Midbrain (tissue), 1 donor: ENCODE measurements around the gene BTN2A1.
A peak's percentile ranks its signal among the peaks of the same experiment; 100 is the strongest.

Experiments used
- DNase-seq: peaks from one replicate; lab custom pipeline; 2025; lab: John Stamatoyannopoulos, UW

Gene BTN2A1

GRCh38 chr6:26468829-26469228 lies 11.1 kb downstream of the BTN2A1 start:
- no peak for DNase-seq

GRCh38 chr6:26470643-26471042 lies 12.9 kb downstream of the BTN2A1 start:
- DNase-seq: no peak

GRCh38 chr6:26471970-26472369 lies 14.2 kb downstream of the BTN2A1 start:
- no peak for DNase-seq

GRCh38 chr6:26472549-26473290 lies 15.0 kb downstream of the BTN2A1 start:
- no peak for DNase-seq

GRCh38 chr6:26473429-26473757 lies 15.6 kb downstream of the BTN2A1 start:
- DNase-seq: no peak

- DNase-seq: peak; percentile 82
Measured at GRCh38 chr6:26473758-26474438, 16.1 kb downstream of the BTN2A1 start.

GRCh38 chr6:26474439-26474881 lies 16.7 kb downstream of the BTN2A1 start:
- DNase-seq: no peak

DNA sequence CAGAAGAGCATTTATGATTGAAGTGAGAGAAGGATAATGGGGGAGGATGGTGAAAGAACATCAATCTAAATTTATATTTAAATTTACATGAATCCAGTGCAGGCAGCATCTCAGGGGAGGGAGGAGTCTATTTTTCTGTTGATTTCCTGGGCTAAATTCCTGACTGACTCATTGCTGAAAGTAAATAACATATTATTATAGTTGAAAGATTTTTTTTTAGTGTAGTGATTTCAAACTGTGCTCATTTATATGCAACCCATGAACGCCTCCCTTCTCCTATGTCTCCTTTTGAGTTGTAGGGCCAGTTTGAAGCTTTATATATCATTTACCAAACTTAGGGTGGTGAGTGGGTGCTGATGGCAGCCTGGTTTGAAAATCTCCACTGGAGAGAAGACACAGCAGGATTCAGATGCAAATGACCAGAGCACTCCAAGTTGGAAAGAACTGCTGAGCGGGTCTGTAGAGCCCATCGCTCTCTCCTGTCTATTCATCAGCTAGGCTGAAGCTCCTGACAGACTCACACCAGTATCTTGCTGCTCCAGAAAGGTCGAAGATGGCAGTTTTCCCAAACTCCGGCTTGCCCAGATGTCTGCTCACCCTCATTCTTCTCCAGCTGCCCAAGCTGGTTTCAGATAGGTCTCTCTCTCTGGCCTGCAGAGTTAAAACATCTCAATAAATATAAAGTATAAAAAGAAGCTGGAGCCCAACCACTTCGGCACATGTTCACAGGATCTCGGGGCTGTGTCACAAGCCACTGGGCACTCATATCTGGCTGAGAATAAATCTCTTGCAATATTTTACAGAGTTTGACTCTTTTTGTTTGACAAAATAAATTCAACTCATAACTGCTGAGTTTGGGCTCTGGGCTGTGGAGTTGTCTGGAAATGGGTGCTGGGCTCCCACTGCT lies 18.3 kb downstream of the BTN2A1 start:
- DNase-seq: no peak

DNA sequence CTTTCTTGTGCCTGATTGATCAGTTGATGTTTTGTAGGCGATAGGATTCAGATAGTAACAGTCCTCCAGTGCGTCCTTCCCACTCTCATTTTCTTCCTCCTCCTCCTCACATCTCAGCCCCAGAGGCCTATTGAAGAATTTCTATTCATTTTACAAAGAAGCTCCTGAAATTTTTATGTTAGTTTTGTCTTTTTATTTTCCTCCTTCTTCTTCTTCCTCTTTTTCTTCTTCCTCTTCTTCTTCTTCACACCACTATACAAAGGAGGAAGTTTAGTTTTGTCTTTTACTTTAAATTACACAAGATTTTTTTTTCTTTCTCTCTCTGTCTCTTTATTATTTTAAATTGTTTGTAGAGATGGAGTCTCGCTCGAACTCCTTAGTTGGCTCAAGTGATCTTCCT lies 19.1 kb downstream of the BTN2A1 start:
- DNase-seq: no peak

- DNase-seq: no peak
Measured at GRCh38 chr6:26477426-26477825, 19.7 kb downstream of the BTN2A1 start.

DNA sequence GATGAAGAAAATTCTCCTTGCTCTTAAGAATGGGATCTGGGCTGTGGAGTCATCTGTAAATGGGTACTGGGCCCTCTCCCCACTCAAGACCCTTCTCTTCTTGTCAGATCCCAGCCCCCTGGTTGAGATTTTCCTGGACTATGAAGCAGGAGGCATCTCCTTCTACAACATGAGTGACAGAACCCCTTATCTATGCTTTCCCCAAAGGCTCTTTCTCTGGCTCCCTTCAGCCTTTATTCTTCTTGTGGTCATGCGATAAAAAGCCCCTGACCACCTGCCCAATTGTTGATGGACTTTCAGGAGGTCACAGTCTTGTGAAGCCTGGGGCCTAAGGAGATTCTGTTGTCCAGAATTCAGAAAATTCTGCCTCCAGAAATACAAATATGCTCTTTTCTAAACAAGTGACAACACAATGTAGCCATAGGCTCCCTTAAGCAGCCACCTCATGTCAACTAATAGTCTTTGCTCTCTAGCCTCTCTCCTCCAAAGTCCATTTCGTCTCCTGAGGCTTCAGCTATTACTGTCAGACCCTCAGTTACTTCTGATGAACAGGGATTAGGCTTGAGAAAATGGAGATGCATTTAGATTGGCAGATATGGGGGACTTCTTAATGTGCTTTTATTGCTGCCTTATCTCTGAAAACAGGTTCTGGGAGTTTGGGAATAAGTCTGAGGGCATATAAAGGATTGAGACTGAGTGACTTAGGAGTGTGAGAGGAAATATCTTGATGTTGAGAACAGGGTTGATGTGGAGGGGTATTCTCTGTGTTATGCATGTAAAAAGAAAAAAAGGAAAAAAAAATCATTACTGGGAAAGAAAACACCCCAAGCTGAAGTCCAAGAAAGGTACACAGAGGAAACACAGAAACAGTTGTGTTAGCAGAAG lies 20.6 kb downstream of the BTN2A1 start:
- no peak for DNase-seq

- DNase-seq: no peak
Measured at GRCh38 chr6:26478985-26479278, 21.2 kb downstream of the BTN2A1 start.

DNA sequence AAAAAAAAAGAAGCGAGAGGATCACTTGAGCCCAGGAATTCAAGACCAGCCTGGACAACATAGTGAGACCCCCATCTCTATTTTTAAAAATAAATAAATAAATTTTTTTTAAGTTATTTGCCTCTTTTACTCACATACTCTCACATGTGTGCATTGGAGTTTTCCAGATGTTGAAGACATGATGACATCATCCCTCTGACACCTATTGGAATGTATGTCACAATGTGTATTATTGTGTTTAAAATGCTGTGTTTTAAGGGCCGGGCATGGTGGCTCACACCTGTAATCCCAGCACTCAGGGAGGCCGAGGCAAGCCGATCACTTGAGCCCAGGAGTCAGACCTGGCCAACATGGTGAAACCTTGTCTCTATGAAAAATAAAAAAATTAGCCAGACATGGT lies 24.6 kb downstream of the BTN2A1 start:
- DNase-seq: no peak

- no peak for DNase-seq
Measured at GRCh38 chr6:26483727-26484126, 26.0 kb downstream of the BTN2A1 start.

GRCh38 chr6:26484161-26484560 lies 26.4 kb downstream of the BTN2A1 start:
- no peak for DNase-seq

- no peak for DNase-seq
Measured at GRCh38 chr6:26485112-26485780, 27.5 kb downstream of the BTN2A1 start.

DNA sequence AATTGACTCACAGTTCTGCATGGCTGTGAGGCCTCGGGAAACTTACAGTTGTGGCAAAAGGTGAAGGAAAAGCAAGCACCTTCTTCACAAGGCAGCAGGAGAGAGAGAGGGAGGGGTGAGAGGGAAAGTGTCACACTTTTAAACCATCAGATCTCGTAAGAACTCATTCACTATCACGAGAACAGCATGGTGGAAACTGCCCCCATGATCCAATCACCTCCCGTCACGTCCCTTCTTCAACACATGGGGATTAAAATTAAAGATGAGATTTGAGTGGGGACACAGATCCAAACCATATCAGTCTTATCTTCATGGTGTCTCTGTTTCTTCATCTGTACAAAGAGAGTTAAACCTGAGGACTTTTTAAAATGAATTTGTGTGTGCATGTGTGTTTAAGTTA lies 28.6 kb downstream of the BTN2A1 start:
- no peak for DNase-seq

GRCh38 chr6:26487466-26487865 lies 29.7 kb downstream of the BTN2A1 start:
- DNase-seq: no peak

DNA sequence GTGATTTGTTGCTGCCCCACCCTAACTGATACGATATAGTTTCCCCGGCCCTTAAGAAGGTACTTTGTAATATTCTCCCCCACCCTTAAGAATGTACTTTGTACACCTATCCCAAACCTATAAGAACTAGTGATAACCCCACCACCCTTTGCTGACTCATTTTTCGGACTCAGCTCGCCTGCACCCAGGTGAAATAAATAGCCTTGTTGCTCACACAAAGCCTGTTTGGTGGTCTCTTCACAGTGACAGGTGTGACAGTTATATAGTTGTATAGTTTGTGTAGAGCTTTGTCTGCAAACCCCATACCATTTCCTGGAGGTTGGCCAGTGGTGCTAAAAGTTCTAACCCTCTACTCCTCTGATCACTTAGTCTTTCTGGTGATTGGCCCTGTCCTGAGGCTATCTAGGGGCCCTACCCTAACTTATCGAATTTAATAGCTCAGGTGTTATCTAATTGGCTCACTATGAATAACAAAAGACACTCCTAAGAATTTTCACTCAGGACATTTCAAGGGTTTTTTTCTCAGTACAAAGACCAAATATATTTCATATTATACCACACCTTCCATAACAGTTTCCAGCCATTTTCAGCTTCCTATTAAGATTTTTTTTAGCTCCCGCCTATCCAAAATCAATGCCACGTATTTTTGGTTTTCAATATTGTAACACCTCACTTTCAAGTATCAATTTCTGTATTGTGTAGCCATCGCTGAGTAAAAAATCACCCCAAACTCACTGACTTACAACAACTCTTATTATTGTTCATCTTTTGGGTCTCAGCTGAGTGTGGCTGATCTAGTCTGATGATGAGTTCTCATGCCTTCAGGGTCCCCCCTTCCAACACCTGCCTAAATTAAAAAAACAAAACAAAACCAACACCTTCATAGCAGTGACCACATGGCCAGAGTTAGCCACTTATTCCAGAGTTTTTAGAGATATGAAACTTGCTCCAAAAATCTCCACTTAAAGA lies 32.5 kb downstream of the BTN2A1 start:
- no peak for DNase-seq

GRCh38 chr6:26491604-26492003 lies 33.8 kb downstream of the BTN2A1 start:
- no peak for DNase-seq
